ENCODE data around the gene LHX3. TPM values are rescaled to one million over a fixed set of nuclear protein-coding genes. Genes with fewer than 3 reads are reported as not detected.
"Not testable (repeated sequence)": the region's sequence is repeated elsewhere in the genome, so short reads cannot be mapped to it uniquely, and the experiment has no call there.

LHX3 gene
- total RNA-seq, 2 experiments from 2014 or later: 0.08 TPM; not detected in 1

DNA sequence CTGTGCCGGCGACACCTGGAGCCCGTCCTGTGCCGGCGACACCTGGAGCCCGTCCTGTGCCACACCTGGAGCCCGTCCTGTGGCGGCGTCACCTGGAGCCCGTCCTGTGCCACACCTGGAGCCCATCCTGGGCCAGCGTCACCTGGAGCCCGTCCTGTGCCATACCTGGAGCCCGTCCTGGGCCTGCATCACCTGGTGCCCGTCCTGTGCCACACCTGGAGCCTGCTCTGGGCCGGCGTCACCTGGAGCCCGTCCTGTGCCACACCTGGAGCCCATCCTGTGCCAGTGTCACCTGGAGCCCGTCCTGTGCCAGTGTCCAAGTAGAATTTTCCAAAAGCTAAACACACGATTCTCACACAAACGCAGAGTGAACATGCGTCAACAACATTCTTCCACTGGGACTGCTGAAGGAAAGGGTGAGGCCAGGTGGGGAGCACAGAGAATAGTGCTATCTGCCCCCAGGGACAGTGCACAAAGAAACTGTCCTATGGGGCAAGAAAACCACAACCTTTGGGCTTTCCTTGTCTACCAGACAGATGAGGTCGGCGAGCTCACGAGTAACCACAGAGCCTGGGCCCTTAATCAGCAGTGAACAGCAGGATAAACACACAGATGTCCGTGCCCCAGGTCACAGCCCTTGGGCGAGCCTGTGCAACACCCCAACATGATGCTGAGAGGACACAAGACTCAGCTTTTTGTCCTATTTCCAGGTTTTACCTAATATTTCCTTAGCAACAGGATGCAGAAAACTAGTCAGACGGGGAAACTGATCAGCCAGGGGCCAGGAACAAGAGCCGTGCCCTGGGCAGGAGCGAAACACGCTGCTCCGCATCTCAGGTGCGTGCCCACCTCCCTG lies 32.8 kb upstream of the LHX3 start:
- ChIA-PET CTCF (no interaction called here), POLR2A (no interaction called here)
- Mint-ChIP-seq H3K4me1 (peaks cover 21% of the 10 kb centered on the region), H3K27ac (no peak overlapping the region), H3K36me3 (ENCODE audit: low read depth) (peaks cover 7% of the 10 kb centered on the region), H3K27me3 (no peaks in the 10 kb centered on the region), H3K4me3 (no peak overlapping the region), H3K9me3 (no peaks in the 10 kb centered on the region)
- no peak for DNase-seq

GRCh38 chr9:136236471-136237410 lies 31.8 kb upstream of the LHX3 start:
- H3K4me1 Mint-ChIP-seq: peaks cover 26% of the 10 kb centered on the region
- POLR2A ChIA-PET; CTCF ChIA-PET; H3K27ac Mint-ChIP-seq; H3K27me3 Mint-ChIP-seq; H3K4me3 Mint-ChIP-seq; H3K36me3 Mint-ChIP-seq (ENCODE audit: low read depth); H3K9me3 Mint-ChIP-seq; DNase-seq: not testable (repeated sequence)

GRCh38 chr9:136235709-136236455 lies 31.0 kb upstream of the LHX3 start:
- ChIA-PET CTCF (no interaction called here), POLR2A (no interaction called here)
- H3K36me3 Mint-ChIP-seq (ENCODE audit: low read depth): peaks cover 13% of the 10 kb centered on the region
- H3K27me3 Mint-ChIP-seq: no peaks in the 10 kb centered on the region
- DNase-seq: no peak
- H3K4me3 Mint-ChIP-seq: no peak overlapping the region
- H3K4me1 Mint-ChIP-seq: peaks cover 31% of the 10 kb centered on the region
- H3K9me3 Mint-ChIP-seq: no peaks in the 10 kb centered on the region
- H3K27ac Mint-ChIP-seq: no peak overlapping the region

DNA sequence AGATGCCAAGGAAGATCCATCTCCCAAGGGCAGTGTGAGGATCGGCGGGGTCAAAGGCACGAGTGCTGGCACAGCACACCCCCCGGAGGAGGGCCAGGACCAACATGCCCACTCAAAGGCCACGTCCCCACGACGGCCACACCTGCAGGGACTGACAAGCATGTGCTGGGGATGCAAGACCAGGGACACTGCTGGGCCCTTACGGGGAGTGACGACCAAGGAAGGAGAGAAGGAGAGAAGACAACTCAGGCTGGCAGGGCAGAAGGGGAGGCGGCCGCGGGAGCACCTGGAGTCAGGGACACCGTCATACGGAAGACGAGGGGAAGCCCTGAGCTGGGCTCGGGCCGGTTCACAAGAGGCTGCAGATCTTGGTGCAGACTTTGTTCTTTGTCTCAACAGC lies 30.2 kb upstream of the LHX3 start:
- Mint-ChIP-seq H3K9me3 (no peaks in the 10 kb centered on the region), H3K27ac (no peak overlapping the region), H3K4me3 (no peak overlapping the region), H3K4me1 (peaks cover 35% of the 10 kb centered on the region), H3K27me3 (no peaks in the 10 kb centered on the region), H3K36me3 (ENCODE audit: low read depth) (peaks cover 13% of the 10 kb centered on the region)
- ChIA-PET POLR2A (interaction anchor here (0.6 kb wide), 1 partner anchor 280 kb away, joined by 3 read pairs; no protein-coding TSS in a partner anchor), CTCF (no interaction called here)
- DNase-seq: no peak

GRCh38 chr9:136234597-136234996 lies 29.7 kb upstream of the LHX3 start:
- Mint-ChIP-seq H3K4me3 (no peak overlapping the region), H3K4me1 (peaks cover 36% of the 10 kb centered on the region), H3K9me3 (no peaks in the 10 kb centered on the region), H3K27ac (no peak overlapping the region), H3K27me3 (no peaks in the 10 kb centered on the region), H3K36me3 (ENCODE audit: low read depth) (peaks cover 13% of the 10 kb centered on the region)
- DNase-seq: no peak
- ChIA-PET CTCF (interaction anchor here (1.0 kb wide), 1 partner anchor 8 kb away, joined by 3 read pairs; no protein-coding TSS in a partner anchor), POLR2A (interaction anchor here (0.6 kb wide), 1 partner anchor 280 kb away, joined by 3 read pairs; no protein-coding TSS in a partner anchor)

- Mint-ChIP-seq H3K4me1 (peaks cover 36% of the 10 kb centered on the region), H3K27ac (no peak overlapping the region), H3K36me3 (ENCODE audit: low read depth) (peaks cover 13% of the 10 kb centered on the region), H3K4me3 (no peak overlapping the region), H3K27me3 (no peaks in the 10 kb centered on the region), H3K9me3 (no peaks in the 10 kb centered on the region)
- ChIA-PET POLR2A (no interaction called here), CTCF (interaction anchor here (1.0 kb wide), 1 partner anchor 8 kb away, joined by 3 read pairs; no protein-coding TSS in a partner anchor)
- no peak for DNase-seq
Observed at GRCh38 chr9:136233868-136234267, 28.9 kb upstream of the LHX3 start.

DNA sequence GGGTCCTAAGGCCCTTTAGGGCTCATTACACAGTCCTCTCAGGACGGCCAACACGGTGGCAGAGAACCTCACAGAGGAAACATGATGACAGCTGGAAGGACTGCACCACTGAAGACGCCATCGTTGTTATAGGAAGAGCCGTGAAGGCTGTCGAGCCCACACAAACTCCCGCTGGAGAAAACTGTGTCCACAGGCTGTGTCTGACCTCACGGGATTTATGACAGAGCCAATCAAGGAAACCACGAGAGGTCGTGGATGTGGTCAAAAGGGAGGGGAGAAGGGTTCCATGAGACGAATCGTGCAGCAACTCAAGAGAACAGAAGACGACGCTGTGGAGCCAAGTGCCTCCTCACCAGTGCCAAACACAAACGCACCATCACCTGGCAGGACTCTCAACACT lies 28.5 kb upstream of the LHX3 start:
- Mint-ChIP-seq H3K27me3 (no peaks in the 10 kb centered on the region), H3K27ac (no peak overlapping the region), H3K36me3 (ENCODE audit: low read depth) (peaks cover 13% of the 10 kb centered on the region), H3K4me1 (peaks cover 38% of the 10 kb centered on the region), H3K4me3 (no peak overlapping the region), H3K9me3 (no peaks in the 10 kb centered on the region)
- POLR2A ChIA-PET: no interaction called here
- CTCF ChIA-PET: interaction anchor here (0.8 to 1.0 kb wide), 2 partner anchors 9 to 10 kb away, joined by 3 to 5 read pairs; no protein-coding TSS in a partner anchor
- no peak for DNase-seq

GRCh38 chr9:136232969-136233368 lies 28.0 kb upstream of the LHX3 start:
- ChIA-PET CTCF (interaction anchor here (0.8 kb wide), 1 partner anchor 10 kb away, joined by 5 read pairs; no protein-coding TSS in a partner anchor), POLR2A (no interaction called here)
- Mint-ChIP-seq H3K27ac (no peak overlapping the region), H3K4me1 (peaks cover 39% of the 10 kb centered on the region), H3K27me3 (no peaks in the 10 kb centered on the region), H3K36me3 (ENCODE audit: low read depth) (peaks cover 13% of the 10 kb centered on the region), H3K9me3 (no peaks in the 10 kb centered on the region), H3K4me3 (no peak overlapping the region)
- DNase-seq: no peak

DNA sequence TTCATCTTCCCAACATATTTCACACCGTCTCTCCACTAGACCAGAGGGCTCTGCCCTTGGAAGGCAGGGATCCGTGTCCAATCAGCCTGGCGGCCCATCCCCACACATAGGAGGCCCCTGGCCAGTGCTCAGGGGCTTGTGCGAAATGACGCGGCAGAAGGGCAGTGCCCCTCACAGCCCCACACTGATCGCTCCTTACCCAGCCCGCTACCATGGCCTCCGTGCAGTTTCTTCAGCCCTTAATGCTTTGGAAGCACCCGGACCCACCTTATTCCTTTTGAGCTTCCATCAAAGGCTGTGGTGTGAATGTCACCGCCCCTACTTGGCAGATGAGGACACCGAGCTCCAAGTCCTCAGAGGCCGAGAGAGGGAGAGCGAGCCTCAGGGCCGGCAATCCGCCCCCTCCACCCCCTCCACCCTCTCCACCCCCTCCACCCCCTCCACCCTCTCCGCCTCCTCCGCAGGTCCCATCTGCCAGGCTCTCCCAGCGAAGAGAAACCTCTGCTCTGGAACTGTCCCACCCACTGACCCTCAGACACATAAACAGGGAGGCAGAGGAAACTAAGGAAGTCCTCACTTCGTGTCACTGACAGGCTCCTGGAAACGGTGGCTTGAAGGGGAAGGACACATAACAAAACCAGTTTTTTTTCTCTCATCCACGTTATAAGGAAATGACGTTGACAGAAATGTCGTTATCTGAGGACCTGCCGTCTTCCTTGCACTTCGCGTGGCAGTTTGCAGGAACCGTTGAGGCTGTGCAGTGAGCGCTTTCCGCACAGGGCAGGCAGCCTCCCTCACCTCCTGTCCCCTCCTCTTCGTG lies 26.8 kb upstream of the LHX3 start:
- ChIA-PET POLR2A (no interaction called here), CTCF (interaction anchor here (1.2 kb wide), 1 partner anchor 301 kb away, joined by 3 read pairs; no protein-coding TSS in a partner anchor)
- peak; percentile 47 for DNase-seq
- H3K36me3 Mint-ChIP-seq (ENCODE audit: low read depth): peaks cover 13% of the 10 kb centered on the region
- peak overlapping the region; percentile 78 for H3K27ac Mint-ChIP-seq
- H3K27me3 Mint-ChIP-seq: no peaks in the 10 kb centered on the region
- peak overlapping the region; percentile 54 for H3K4me3 Mint-ChIP-seq
- H3K9me3 Mint-ChIP-seq: no peaks in the 10 kb centered on the region
- H3K4me1 Mint-ChIP-seq: peaks cover 40% of the 10 kb centered on the region

DNA sequence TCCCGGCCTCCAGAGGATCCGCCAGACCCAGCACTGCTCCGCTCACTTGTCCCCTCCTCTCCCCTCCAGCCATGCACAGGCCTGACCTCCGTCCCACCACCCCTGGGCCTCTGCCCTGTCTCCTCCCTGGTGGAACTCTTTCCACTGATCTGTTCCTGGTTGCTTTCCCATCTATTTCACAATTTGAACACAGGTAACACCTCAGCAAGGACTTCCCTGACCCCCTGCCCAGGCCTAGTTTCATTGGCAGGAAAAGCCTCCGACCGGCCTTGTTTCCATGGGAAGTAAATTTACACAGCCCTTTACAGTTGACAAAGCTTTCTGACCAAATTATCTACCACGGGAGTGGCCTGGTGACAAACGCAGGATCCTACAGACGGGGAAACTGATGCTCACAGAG lies 25.8 kb upstream of the LHX3 start:
- Mint-ChIP-seq H3K4me3 (no peak overlapping the region), H3K9me3 (no peaks in the 10 kb centered on the region), H3K36me3 (ENCODE audit: low read depth) (peaks cover 13% of the 10 kb centered on the region), H3K27me3 (no peaks in the 10 kb centered on the region), H3K4me1 (peaks cover 43% of the 10 kb centered on the region), H3K27ac (peak overlapping the region; percentile 16)
- CTCF ChIA-PET: no interaction called here
- POLR2A ChIA-PET: no interaction called here
- no peak for DNase-seq

DNA sequence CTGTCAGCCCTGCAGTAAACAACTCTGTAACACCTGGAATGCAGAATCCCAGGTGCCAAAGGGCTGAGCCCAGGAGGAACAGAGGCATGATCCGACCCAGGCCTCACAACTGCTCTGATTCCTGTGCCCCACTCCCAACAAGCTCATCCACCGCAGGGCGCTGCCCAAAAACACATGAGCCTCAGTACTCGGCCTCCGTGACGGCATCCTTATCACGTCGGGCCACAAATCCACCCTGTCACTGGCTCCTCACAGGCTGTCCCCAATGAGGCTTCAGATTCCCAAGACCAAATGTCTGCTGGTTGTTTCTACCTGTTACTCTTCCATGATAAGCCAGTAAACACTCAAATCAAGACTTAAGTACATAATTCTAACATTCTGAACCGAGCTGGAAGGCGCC lies 25.4 kb upstream of the LHX3 start:
- Mint-ChIP-seq H3K4me3 (no peak overlapping the region), H3K4me1 (peaks cover 46% of the 10 kb centered on the region), H3K27ac (no peak overlapping the region), H3K36me3 (ENCODE audit: low read depth) (peaks cover 13% of the 10 kb centered on the region), H3K9me3 (no peaks in the 10 kb centered on the region), H3K27me3 (no peaks in the 10 kb centered on the region)
- ChIA-PET POLR2A (no interaction called here), CTCF (no interaction called here)
- DNase-seq: no peak
